HepG2 (cell line): Measurements from ENCODE around the gene WDFY1. TPM values are rescaled to one million over a fixed set of nuclear protein-coding genes. Genes with fewer than 3 reads are reported as not detected.

Experiments
- ARNT ChIP-seq: fragments of 450-650 bp; IDR thresholded peaks from 2 replicates; pipeline ENCODE4 v1.6.1; 2017
- HCFC1 ChIP-seq: fragments of 150-350 bp; IDR thresholded peaks from 2 replicates; pipeline ENCODE4 v1.6.1; 2014; ENCODE audit warnings: low read depth, low read length
- HNRNPLL ChIP-seq: fragments of 200-400 bp; formaldehyde crosslinking; IDR thresholded peaks from 2 replicates; pipeline ENCODE4 v1.6.1; 2017; ENCODE audit warnings: mild to moderate bottlenecking, low read depth, low read length; ENCODE audit not compliant: poor library complexity, severe bottlenecking
- HOXA7 ChIP-seq: sonication (generic); formaldehyde crosslinking; IDR thresholded peaks from 2 replicates; pipeline ENCODE4 v1.8.1; 2022; ENCODE audit warnings: mild to moderate bottlenecking, missing genetic modification reagents, moderate library complexity
- NCOA5 ChIP-seq: sonication (generic); formaldehyde crosslinking; IDR thresholded peaks from 2 replicates; pipeline ENCODE4 v1.4.0; 2020; ENCODE audit warnings: missing genetic modification reagents
- SCMH1 ChIP-seq: sonication (generic); formaldehyde crosslinking; IDR thresholded peaks from 2 replicates; pipeline ENCODE4 v1.9.0; 2021; ENCODE audit warnings: missing genetic modification reagents, mild to moderate bottlenecking, borderline replicate concordance
- SP140L ChIP-seq: sonication (generic); formaldehyde crosslinking; IDR thresholded peaks from 2 replicates; pipeline ENCODE4 v1.4.0; 2020; ENCODE audit warnings: missing genetic modification reagents, borderline replicate concordance
- ZNF317 ChIP-seq: sonication (generic); formaldehyde crosslinking; IDR thresholded peaks from 2 replicates; pipeline ENCODE4 v1.5.0; 2020; ENCODE audit warnings: mild to moderate bottlenecking, missing genetic modification reagents
- ZNF335 ChIP-seq: sonication (generic); formaldehyde crosslinking; IDR thresholded peaks from 2 replicates; pipeline ENCODE4 v1.4.0; 2020; ENCODE audit warnings: missing genetic modification reagents
- ZNF607 ChIP-seq: sonication (generic); formaldehyde crosslinking; IDR thresholded peaks from 2 replicates; pipeline ENCODE4 v1.5.1; 2020; ENCODE audit warnings: missing genetic modification reagents, mild to moderate bottlenecking, borderline replicate concordance
- ZNF879 ChIP-seq: sonication (generic); formaldehyde crosslinking; IDR thresholded peaks from 2 replicates; pipeline ENCODE4 v1.8.1; 2023; ENCODE audit warnings: missing genetic modification reagents
- polyA plus RNA-seq, 8 experiments: library from polyadenylated mRNA; depleted of rRNA in 3 of 8; stranded (reverse) in 7 of 8; unstranded in 1 of 8; fragments of >200 nt; fragmentation: Illumina TruSeq in 4 of 8; extraction: Trizol in 4 of 8; gene quantifications; 2 replicates each; pipeline versions ENCODE4 v1.2.1 to v1.2.3, GENCODE V29; 2011 to 2016; ENCODE audit warnings: low read depth in 4 of 8, missing spikeins in 1 of 8, mixed read lengths in 1 of 8; ENCODE audit not compliant: insufficient read depth in 1 of 8
- total RNA-seq, 5 experiments: library from RNA; depleted of rRNA; stranded (reverse); fragments of >200 nt; fragmentation: Illumina TruSeq; extraction: Trizol; gene quantifications; 2 replicates each; pipeline ENCODE4 v1.2.3, GENCODE V29; 2016; ENCODE audit warnings: low read depth in 1 of 5
- TF ChIP-seq, protein P1 (sequence below): sonication (generic); formaldehyde crosslinking; IDR thresholded peaks from 2 replicates; pipeline ENCODE4 v1.4.0; 2020; ENCODE audit warnings: low read depth, missing genetic modification reagents
- TF ChIP-seq, protein P2 (sequence below): sonication (generic); formaldehyde crosslinking; conservative IDR thresholded peaks from 2 replicates; pipeline ENCODE4 v1.4.0; 2020; ENCODE audit warnings: missing genetic modification reagents
- TF ChIP-seq, protein P3 (sequence below): sonication (generic); formaldehyde crosslinking; IDR thresholded peaks from 2 replicates; pipeline ENCODE4 v1.4.0; 2020; ENCODE audit warnings: missing genetic modification reagents
- TF ChIP-seq, protein P4 (sequence below): IDR thresholded peaks from 2 replicates; pipeline ENCODE4 v1.6.1; 2016
- TF ChIP-seq, protein P5 (sequence below): IDR thresholded peaks from 2 replicates; pipeline ENCODE4 v1.6.1; 2016; ENCODE audit warnings: low read depth, control low read depth

The WDFY1 gene
- total and polyA plus RNA-seq, 2 of the 13 experiments (the other 11 are each of a cell fraction or from before 2014, with no cell fraction given), result 77.0 to 78.4 TPM

DNA sequence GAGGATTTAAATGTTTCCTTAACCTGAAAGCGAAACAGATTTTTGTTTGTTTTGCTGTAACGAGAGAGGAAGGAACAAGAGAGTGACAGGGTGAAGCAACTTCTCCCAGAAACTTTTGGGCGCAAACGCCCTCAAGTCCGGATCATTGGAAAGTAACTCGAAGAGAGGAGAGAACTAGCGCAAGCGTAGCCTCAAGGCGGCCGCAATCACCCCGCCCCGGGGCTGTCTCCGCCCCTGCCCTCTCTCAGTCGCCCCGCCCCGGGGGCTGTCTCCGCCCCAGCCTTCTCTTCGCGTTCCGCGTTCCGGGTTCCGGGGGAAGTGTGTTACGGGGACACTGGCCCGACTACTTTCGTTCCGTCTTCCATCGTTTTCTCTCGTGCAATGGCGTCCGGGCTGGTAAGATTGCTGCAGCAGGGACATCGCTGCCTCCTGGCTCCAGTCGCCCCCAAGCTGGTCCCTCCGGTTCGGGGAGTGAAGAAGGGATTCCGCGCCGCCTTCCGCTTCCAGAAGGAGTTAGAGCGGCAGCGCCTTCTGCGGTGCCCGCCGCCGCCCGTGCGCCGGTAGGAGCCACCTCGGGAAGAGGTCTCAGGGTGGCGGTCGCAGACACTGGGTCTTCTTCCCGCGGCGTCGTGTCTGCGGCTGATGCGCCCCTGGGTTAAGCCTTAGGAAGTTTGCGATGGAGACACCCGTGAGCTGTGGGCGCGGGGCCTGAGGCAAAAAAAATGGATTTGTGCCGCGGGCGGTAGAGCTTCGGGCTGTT is 12.1 kb upstream of the WDFY1 start, which contains the start of gene MRPL44 (continued):
- peak; percentile 99 for TF ChIP-seq SP140L
- TF ChIP-seq, protein P1, sequence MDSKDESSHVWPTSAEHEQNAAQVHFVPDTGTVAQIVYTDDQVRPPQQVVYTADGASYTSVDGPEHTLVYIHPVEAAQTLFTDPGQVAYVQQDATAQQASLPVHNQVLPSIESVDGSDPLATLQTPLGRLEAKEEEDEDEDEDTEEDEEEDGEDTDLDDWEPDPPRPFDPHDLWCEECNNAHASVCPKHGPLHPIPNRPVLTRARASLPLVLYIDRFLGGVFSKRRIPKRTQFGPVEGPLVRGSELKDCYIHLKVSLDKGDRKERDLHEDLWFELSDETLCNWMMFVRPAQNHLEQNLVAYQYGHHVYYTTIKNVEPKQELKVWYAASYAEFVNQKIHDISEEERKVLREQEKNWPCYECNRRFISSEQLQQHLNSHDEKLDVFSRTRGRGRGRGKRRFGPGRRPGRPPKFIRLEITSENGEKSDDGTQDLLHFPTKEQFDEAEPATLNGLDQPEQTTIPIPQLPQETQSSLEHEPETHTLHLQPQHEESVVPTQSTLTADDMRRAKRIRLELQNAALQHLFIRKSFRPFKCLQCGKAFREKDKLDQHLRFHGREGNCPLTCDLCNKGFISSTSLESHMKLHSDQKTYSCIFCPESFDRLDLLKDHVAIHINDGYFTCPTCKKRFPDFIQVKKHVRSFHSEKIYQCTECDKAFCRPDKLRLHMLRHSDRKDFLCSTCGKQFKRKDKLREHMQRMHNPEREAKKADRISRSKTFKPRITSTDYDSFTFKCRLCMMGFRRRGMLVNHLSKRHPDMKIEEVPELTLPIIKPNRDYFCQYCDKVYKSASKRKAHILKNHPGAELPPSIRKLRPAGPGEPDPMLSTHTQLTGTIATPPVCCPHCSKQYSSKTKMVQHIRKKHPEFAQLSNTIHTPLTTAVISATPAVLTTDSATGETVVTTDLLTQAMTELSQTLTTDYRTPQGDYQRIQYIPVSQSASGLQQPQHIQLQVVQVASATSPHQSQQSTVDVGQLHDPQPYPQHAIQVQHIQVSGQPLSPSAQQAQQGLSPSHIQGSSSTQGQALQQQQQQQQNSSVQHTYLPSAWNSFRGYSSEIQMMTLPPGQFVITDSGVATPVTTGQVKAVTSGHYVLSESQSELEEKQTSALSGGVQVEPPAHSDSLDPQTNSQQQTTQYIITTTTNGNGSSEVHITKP (CRISPR knock-in tag), result peak; percentile 89
- TF ChIP-seq, protein P2, sequence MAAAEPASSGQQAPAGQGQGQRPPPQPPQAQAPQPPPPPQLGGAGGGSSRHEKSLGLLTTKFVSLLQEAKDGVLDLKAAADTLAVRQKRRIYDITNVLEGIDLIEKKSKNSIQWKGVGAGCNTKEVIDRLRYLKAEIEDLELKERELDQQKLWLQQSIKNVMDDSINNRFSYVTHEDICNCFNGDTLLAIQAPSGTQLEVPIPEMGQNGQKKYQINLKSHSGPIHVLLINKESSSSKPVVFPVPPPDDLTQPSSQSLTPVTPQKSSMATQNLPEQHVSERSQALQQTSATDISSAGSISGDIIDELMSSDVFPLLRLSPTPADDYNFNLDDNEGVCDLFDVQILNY (CRISPR knock-in tag), result peak; percentile 69; the same call in 1 of the 2 replicates
- no peak for TF ChIP-seq ARNT
- TF ChIP-seq ZNF335 (CRISPR knock-in tag), result peak; percentile 95
- no peak for TF ChIP-seq HOXA7
- peak; percentile 91 for TF ChIP-seq HCFC1
- peak; percentile 89; the same call in 1 of the 2 replicates for TF ChIP-seq ZNF607
- TF ChIP-seq ZNF317 (CRISPR knock-in tag), result peak; percentile 95
- no peak for TF ChIP-seq NCOA5 (CRISPR knock-in tag)
- TF ChIP-seq, protein P3, sequence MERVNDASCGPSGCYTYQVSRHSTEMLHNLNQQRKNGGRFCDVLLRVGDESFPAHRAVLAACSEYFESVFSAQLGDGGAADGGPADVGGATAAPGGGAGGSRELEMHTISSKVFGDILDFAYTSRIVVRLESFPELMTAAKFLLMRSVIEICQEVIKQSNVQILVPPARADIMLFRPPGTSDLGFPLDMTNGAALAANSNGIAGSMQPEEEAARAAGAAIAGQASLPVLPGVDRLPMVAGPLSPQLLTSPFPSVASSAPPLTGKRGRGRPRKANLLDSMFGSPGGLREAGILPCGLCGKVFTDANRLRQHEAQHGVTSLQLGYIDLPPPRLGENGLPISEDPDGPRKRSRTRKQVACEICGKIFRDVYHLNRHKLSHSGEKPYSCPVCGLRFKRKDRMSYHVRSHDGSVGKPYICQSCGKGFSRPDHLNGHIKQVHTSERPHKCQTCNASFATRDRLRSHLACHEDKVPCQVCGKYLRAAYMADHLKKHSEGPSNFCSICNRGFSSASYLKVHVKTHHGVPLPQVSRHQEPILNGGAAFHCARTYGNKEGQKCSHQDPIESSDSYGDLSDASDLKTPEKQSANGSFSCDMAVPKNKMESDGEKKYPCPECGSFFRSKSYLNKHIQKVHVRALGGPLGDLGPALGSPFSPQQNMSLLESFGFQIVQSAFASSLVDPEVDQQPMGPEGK (CRISPR knock-in tag), result peak; percentile 95
- peak; percentile 99 for TF ChIP-seq HNRNPLL
- TF ChIP-seq, protein P4, sequence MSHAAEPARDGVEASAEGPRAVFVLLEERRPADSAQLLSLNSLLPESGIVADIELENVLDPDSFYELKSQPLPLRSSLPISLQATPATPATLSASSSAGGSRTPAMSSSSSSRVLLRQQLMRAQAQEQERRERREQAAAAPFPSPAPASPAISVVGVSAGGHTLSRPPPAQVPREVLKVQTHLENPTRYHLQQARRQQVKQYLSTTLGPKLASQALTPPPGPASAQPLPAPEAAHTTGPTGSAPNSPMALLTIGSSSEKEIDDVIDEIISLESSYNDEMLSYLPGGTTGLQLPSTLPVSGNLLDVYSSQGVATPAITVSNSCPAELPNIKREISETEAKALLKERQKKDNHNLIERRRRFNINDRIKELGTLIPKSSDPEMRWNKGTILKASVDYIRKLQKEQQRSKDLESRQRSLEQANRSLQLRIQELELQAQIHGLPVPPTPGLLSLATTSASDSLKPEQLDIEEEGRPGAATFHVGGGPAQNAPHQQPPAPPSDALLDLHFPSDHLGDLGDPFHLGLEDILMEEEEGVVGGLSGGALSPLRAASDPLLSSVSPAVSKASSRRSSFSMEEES (CRISPR knock-in tag), result peak; percentile 84
- TF ChIP-seq ZNF879 (CRISPR knock-in tag), result peak; percentile 96; the same call in 1 of the 2 replicates
- TF ChIP-seq, protein P5, sequence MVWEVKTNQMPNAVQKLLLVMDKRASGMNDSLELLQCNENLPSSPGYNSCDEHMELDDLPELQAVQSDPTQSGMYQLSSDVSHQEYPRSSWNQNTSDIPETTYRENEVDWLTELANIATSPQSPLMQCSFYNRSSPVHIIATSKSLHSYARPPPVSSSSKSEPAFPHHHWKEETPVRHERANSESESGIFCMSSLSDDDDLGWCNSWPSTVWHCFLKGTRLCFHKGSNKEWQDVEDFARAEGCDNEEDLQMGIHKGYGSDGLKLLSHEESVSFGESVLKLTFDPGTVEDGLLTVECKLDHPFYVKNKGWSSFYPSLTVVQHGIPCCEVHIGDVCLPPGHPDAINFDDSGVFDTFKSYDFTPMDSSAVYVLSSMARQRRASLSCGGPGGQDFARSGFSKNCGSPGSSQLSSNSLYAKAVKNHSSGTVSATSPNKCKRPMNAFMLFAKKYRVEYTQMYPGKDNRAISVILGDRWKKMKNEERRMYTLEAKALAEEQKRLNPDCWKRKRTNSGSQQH, result peak; percentile 99
- no peak for TF ChIP-seq SCMH1 (CRISPR knock-in tag)
